ENCODE results near the gene SFTPB.
"Not testable (repeated sequence)": the region's sequence is repeated elsewhere in the genome, so short reads cannot be mapped to it uniquely, and the experiment has no call there.

The SFTPB gene

GRCh38 chr2:85652056-85652455, 15.9 kb downstream of the SFTPB start:
- DNase-seq: no peak

DNA sequence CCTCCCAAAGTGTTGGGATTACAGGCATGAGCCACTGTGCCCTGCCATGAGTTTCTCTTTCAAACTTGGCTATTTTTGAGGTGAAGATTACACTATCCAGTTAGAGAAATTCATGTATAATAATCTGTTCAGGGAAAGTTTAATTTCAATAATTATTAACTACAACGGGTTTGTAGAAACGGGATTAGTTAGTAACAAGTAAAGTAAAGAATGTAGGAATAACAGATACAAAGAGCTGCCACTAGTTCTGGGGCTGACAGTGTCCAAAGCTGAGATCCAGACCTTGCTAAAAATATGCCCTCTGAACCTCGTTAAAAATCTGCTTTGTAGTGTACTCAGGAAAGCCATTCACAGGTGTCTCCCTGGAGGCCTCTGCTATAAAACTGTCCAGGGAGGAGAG, 16.9 kb downstream of the SFTPB start:
- no peak for DNase-seq

GRCh38 chr2:85650456-85650855, 17.5 kb downstream of the SFTPB start:
- no peak for DNase-seq

DNA sequence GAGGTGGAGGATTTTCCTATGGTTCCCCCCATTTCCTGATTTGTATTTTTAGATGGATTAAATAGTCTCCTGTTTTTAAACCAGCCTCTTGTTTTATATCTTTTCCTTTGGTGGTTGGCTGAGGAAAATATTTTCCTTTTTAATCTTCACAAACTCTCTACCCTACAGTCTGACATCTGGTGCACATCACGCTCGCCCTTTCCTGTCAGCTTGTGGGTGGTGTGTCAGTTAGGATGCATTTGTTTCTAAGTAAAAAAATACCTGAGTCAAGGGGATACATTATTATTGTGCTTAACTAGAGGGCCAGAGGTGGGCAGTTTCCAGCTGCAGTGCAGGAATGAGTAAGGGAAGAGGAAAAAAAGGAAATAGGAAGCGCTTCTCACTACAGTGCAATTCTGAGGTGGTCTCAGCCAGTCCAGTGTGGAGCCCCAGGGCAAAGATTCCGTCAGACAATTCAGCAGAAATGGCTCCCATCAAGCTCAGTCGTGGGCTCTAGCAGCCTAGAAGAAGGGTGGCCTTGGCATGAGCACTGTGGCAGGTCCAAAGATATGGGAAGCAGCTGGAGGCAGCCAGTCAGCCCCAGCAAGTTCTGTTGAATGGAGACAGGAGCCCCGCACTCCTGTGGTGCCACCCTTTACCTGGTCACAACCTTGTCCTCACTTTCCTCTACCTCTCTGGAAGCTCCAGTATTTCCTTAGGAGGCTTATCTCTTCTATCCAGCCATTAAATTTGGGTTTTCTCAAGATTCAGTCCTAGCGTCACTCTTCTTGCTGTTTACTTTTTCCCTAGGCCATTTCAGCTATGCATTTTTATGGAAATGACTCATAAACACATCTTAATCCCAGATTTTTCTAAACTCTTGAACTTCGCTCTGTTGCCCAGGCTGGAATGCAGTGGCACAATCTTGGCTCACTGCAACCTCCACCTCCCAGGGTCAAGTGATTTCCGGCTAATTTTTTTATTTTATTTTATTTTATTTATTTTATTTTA, 18.5 kb downstream of the SFTPB start:
- no peak for DNase-seq

- DNase-seq: peak; percentile 62
Observed at GRCh38 chr2:85648619-85649018, 19.4 kb downstream of the SFTPB start.

- DNase-seq: no peak
Observed at GRCh38 chr2:85647823-85648526, 20.0 kb downstream of the SFTPB start.

DNA sequence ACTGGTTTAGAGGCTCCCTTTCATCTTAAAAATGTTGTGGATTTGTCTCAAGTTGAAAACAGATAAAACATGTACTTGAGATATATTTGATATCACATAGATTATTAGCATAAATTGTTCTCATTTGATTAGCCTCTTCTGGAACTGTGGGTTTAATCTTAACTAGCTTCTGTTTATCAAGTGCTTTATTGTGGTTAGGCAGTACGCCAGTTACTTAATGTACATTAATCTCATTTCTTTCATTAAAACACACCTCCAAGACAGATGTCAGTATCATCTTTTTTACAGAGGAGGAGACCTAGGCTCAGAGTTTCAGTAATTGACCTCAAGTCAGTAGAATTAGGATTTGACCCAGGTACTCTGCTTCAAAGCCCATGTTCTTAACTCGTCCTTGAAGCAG, 21.8 kb downstream of the SFTPB start:
- DNase-seq: no peak

GRCh38 chr2:85644909-85645308, 23.1 kb downstream of the SFTPB start:
- DNase-seq: no peak

DNA sequence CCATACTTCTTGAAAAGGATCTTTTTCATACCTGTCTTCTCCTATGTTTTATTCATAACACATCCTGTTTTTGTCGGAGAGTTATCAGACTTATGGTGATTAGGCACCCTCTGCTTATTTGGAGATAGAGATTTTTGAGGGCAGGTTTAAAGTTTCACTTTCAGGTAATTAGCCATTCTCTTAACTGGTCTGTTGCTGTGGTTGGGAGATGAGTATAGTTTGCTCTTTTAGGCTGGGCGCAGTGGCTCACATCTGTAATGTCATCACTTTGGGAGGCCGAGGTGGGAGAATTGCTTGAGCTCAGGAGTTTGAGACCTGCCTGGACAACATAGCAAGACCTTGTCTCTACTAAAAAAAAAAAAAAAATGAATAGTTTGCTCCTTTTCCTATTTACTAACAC, 25.3 kb downstream of the SFTPB start:
- no peak for DNase-seq

- DNase-seq: no peak
Observed at GRCh38 chr2:85635636-85636035, 32.4 kb downstream of the SFTPB start.

DNA sequence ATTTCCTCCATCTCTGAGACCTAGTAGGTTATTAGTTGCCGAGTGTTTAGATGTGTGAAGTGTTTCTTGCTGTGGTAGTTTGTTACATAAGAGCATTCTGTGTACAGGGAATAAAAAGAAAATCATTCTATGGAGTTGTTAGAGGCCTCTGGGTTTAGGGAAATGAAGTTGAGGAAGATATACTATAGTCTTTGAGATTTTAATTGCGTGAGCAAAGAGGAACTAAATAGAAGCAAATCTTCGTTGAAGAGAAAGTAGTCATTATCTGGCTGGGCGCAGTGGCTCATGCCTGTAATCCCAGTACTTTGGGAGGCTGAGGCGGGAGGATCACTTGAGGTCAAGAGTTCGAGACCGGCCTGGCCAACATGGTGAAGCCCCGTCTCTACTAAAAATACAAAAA, 33.0 kb downstream of the SFTPB start:
- no peak for DNase-seq

GRCh38 chr2:85631316-85631715, 36.7 kb downstream of the SFTPB start:
- no peak for DNase-seq

GRCh38 chr2:85628658-85629057, 39.3 kb downstream of the SFTPB start:
- DNase-seq: no peak

DNA sequence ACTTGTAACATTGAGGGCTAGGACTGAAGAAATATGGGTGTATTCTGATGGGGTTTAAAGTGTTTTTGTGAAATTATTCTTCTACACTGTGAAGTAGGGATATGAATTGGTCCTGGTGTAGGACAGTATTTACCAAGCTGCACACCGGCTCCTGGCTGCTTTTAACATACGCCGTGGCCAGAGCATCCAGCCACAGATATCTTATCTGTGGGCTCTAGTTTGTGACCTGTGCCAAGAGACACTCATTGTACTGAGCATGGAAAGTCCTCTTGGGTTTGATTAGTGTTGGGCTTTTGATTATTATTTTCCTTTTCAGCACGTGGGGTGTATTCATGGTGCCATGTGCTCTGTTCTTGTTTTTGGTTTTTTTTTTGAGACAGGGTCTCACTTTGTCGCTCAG, 44.0 kb downstream of the SFTPB start:
- no peak for DNase-seq

GRCh38 chr2:85621338-85621737, 46.7 kb downstream of the SFTPB start:
- no peak for DNase-seq

DNA sequence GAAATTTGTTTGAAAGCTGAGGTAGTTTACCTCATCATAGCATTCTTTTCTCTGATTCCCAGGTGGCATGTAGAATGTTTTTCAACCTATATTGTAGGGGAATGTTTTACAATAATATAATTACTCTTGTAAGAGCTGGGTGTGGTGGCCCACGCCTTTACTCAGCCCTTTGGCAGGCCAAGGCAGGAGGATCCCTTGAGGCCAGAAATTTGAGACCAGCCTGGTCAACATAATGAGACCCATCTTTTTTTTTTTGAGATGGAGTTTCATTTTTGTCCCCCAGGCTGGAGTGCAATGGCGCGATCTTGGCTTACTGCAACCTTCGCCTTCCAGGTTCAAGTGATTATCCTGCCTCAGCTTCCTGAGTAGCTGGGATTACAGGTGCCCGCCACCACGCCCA, 48.4 kb downstream of the SFTPB start:
- no peak for DNase-seq

DNA sequence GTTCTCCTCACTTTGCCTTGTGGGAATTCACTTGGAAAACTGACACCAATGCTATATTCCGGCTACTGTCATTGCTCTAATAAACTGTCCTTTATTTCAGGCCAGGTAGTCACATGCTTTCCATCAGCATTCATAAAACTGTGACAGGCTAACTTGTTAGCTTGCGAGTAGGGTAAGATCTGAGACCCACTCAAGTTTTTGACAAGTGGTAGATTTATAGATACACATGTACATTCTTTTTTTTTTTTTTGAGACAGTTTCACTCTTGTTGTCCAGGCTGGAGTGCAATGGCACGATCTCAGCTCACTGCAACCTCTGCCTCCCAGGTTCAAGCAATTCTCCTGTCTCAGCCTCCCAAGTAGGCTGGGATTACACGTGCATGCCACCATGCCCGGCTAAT, 50.3 kb downstream of the SFTPB start:
- DNase-seq: not testable (repeated sequence)

DNA sequence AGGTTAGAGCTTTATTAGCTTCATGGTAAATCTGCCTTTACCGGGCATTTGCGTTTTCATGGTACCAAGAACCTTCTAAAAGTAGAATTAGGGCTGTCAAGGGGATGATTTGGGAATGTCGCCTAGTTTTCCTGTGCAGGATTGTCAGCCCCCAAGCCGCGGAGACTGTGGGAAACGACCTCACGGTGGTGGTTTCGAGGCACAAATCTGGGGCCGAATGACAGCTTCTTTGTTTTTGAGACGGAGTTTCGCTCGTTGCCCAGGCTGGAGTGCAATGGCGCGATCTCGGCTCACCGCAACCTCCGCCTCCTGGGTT, 52.6 kb downstream of the SFTPB start:
- no peak for DNase-seq

- DNase-seq: not testable (repeated sequence)
Observed at GRCh38 chr2:85614757-85615156, 53.2 kb downstream of the SFTPB start.

GRCh38 chr2:85613717-85614515, 54.1 kb downstream of the SFTPB start:
- no peak for DNase-seq

- peak; percentile 98 for DNase-seq
Observed at GRCh38 chr2:85611705-85612587, 56.1 kb downstream of the SFTPB start, which contains the start of gene C2orf68. Gene C2orf68, minus strand, starts transcription at chr2:85612066. Its CDS starts 82 bp downstream, at chr2:85611984.

- no peak for DNase-seq
Observed at GRCh38 chr2:85611217-85611704, 56.7 kb downstream of the SFTPB start.
